Trophoblast cell (in vitro differentiated cells and primary cell): ENCODE data around the gene COBL.
A peak's percentile ranks its signal among the peaks of the same experiment; 100 is the strongest.
"Not testable (repeated sequence)": the region's sequence is repeated elsewhere in the genome, so short reads cannot be mapped to it uniquely, and the experiment has no call there.

Experiments used
- DNase-seq, 2 donors: peaks; one replicate each; pipeline ENCODE4 v3.0.0-alpha.2; 2016
- H2AFZ ChIP-seq: 2 replicates; pipeline ENCODE4 v1.6.1; 2013; ENCODE audit warnings: low read length, moderate library complexity, mild to moderate bottlenecking; ENCODE audit not compliant: insufficient read depth, poor library complexity
- H2AK5ac ChIP-seq: 2 replicates; pipeline ENCODE4 v1.6.1; 2013; ENCODE audit warnings: mild to moderate bottlenecking, low read length
- H2BK120ac ChIP-seq: 2 replicates; pipeline ENCODE4 v1.6.1; 2013; ENCODE audit warnings: low read length, mild to moderate bottlenecking, moderate library complexity; ENCODE audit not compliant: insufficient read depth, poor library complexity
- H2BK12ac ChIP-seq: 2 replicates; pipeline ENCODE4 v1.6.1; 2013; ENCODE audit warnings: mild to moderate bottlenecking, low read length, moderate library complexity
- H2BK5ac ChIP-seq: 2 replicates; pipeline ENCODE4 v1.6.1; 2013; ENCODE audit warnings: low read length, low read depth, moderate library complexity, mild to moderate bottlenecking; ENCODE audit not compliant: poor library complexity
- H3K14ac ChIP-seq: 2 replicates; pipeline ENCODE4 v1.6.1; 2013; ENCODE audit warnings: mild to moderate bottlenecking, low read length
- H3K18ac ChIP-seq: 2 replicates; pipeline ENCODE4 v1.6.1; 2013; ENCODE audit warnings: mild to moderate bottlenecking, low read length
- H3K23ac ChIP-seq: 2 replicates; pipeline ENCODE4 v1.6.1; 2013; ENCODE audit warnings: low read length
- H3K27ac ChIP-seq: 2 replicates; pipeline ENCODE4 v1.5.1; 2013; ENCODE audit warnings: low read depth, mild to moderate bottlenecking, inconsistent platforms, low read length, moderate library complexity
- H3K27me3 ChIP-seq: 2 replicates; pipeline ENCODE4 v1.6.1; 2013; ENCODE audit warnings: inconsistent platforms, mild to moderate bottlenecking, low read length, moderate library complexity; ENCODE audit not compliant: insufficient read depth
- H3K36me3 ChIP-seq, 2 experiments: 1 replicate in 1 of 2; 2 replicates in 1 of 2; pipeline ENCODE4 v1.6.1; 2013; ENCODE audit warnings: low read length in 2 of 2, mild to moderate bottlenecking in 2 of 2, moderate library complexity in 1 of 2; ENCODE audit not compliant: insufficient read depth in 2 of 2, control insufficient read depth in 1 of 2
- H3K4ac ChIP-seq: 2 replicates; pipeline ENCODE4 v1.6.1; 2013; ENCODE audit warnings: low read depth, mild to moderate bottlenecking, low read length, moderate library complexity
- H3K4me1 ChIP-seq, 2 experiments: 1 replicate in 1 of 2; 2 replicates in 1 of 2; pipeline ENCODE4 v1.6.1; 2013; ENCODE audit warnings: low read length in 2 of 2, mild to moderate bottlenecking in 2 of 2, moderate library complexity in 1 of 2; ENCODE audit not compliant: insufficient read depth in 2 of 2, control insufficient read depth in 1 of 2
- H3K4me2 ChIP-seq: 2 replicates; pipeline ENCODE4 v1.6.1; 2013; ENCODE audit warnings: inconsistent platforms, mild to moderate bottlenecking, low read length, moderate library complexity
- H3K4me3 ChIP-seq: 2 replicates; pipeline ENCODE4 v1.5.1; 2013; ENCODE audit warnings: mild to moderate bottlenecking, low read depth, low read length, inconsistent platforms
- H3K79me1 ChIP-seq: one replicate; pipeline ENCODE4 v1.6.1; 2013; ENCODE audit warnings: low read length
- H3K79me2 ChIP-seq: 2 replicates; pipeline ENCODE4 v1.6.1; 2013; ENCODE audit warnings: low read length, mild to moderate bottlenecking; ENCODE audit not compliant: control insufficient read depth, insufficient read depth, poor library complexity
- H3K9ac ChIP-seq: 2 replicates; pipeline ENCODE4 v1.6.1; 2013; ENCODE audit warnings: mild to moderate bottlenecking, low read length
- H3K9me3 ChIP-seq: 2 replicates; pipeline ENCODE4 v1.6.1; 2013; ENCODE audit warnings: low read depth, mild to moderate bottlenecking, control low read depth, inconsistent platforms, low read length; ENCODE audit not compliant: insufficient read depth
- H4K12ac ChIP-seq: 2 replicates; pipeline ENCODE4 v1.6.1; 2013; ENCODE audit warnings: low read depth, mild to moderate bottlenecking, low read length, moderate library complexity
- H4K8ac ChIP-seq: 2 replicates; pipeline ENCODE4 v1.6.1; 2013; ENCODE audit warnings: low read depth, mild to moderate bottlenecking, low read length, moderate library complexity
- H4K91ac ChIP-seq: one replicate; pipeline ENCODE4 v1.6.1; 2013; ENCODE audit warnings: low read depth, mild to moderate bottlenecking, low read length, moderate library complexity
- WGBS: extraction: QIAGEN DNeasy Blood & Tissue Kit; methylation state at CpG from one replicate; pipeline ENCODE4 v1.1.7; 2013; ENCODE audit warnings: missing lambda C conversion rate; ENCODE audit not compliant: insufficient read length, insufficient coverage; ENCODE audit errors: extremely low coverage; 5-methylcytosine and 5-hydroxymethylcytosine counted together

Gene COBL

GRCh38 chr7:51000956-51001355 is 315.7 kb downstream of the COBL start:
- no peak overlapping the region for H3K9ac ChIP-seq
- no peak overlapping the region for H3K4ac ChIP-seq
- H3K79me2 ChIP-seq: no peaks in the 10 kb centered on the region
- no peak overlapping the region for H2BK12ac ChIP-seq
- no peak overlapping the region for H3K14ac ChIP-seq
- peak in 1 of 2 donors; percentile 53 for DNase-seq
- H4K91ac ChIP-seq: no peak overlapping the region
- H3K4me1 ChIP-seq: no peaks in the 10 kb centered on the region
- H2AFZ ChIP-seq: no peak overlapping the region
- H3K23ac ChIP-seq: no peak overlapping the region
- WGBS: no CpG with 5 or more reads among the region's 3 CpGs
- H4K8ac ChIP-seq: no peak overlapping the region
- H3K27me3 ChIP-seq: no peaks in the 10 kb centered on the region
- no peak overlapping the region for H3K4me2 ChIP-seq
- H3K4me3 ChIP-seq: no peak overlapping the region
- no peak overlapping the region for H2AK5ac ChIP-seq
- no peaks in the 10 kb centered on the region for H3K9me3 ChIP-seq
- no peak overlapping the region for H2BK5ac ChIP-seq
- H2BK120ac ChIP-seq: no peak overlapping the region
- no peaks in the 10 kb centered on the region for H3K36me3 ChIP-seq
- no peak overlapping the region for H4K12ac ChIP-seq
- H3K79me1 ChIP-seq: no peaks in the 10 kb centered on the region
- no peak overlapping the region for H3K18ac ChIP-seq
- no peak overlapping the region for H3K27ac ChIP-seq

- H3K4ac ChIP-seq: no peak overlapping the region
- H3K18ac ChIP-seq: no peak overlapping the region
- H2BK5ac ChIP-seq: no peak overlapping the region
- H3K23ac ChIP-seq: no peak overlapping the region
- H2AK5ac ChIP-seq: no peak overlapping the region
- no peaks in the 10 kb centered on the region for H3K27me3 ChIP-seq
- no peaks in the 10 kb centered on the region for H3K79me1 ChIP-seq
- no peaks in the 10 kb centered on the region for H3K4me1 ChIP-seq
- no peak overlapping the region for H2AFZ ChIP-seq
- H2BK12ac ChIP-seq: no peak overlapping the region
- H4K12ac ChIP-seq: no peak overlapping the region
- no peak overlapping the region for H3K4me2 ChIP-seq
- H3K9me3 ChIP-seq: no peaks in the 10 kb centered on the region
- no peak overlapping the region for H3K9ac ChIP-seq
- H4K91ac ChIP-seq: no peak overlapping the region
- H3K4me3 ChIP-seq: no peak overlapping the region
- H3K79me2 ChIP-seq: no peaks in the 10 kb centered on the region
- WGBS: no CpG with 5 or more reads among the region's 5 CpGs
- no peaks in the 10 kb centered on the region for H3K36me3 ChIP-seq
- no peak overlapping the region for H3K14ac ChIP-seq
- H4K8ac ChIP-seq: no peak overlapping the region
- no peak overlapping the region for H3K27ac ChIP-seq
- no peak overlapping the region for H2BK120ac ChIP-seq
- no peak for DNase-seq
Measured at GRCh38 chr7:50994753-50995319, 321.8 kb downstream of the COBL start.

- not testable (repeated sequence) for H3K4me3 ChIP-seq, H2AFZ ChIP-seq, H2BK5ac ChIP-seq, DNase-seq, H4K12ac ChIP-seq, H4K8ac ChIP-seq, H3K36me3 ChIP-seq, H4K91ac ChIP-seq, H3K4ac ChIP-seq, H3K4me2 ChIP-seq, H3K9me3 ChIP-seq, H2BK12ac ChIP-seq, H3K79me1 ChIP-seq, H3K14ac ChIP-seq, H3K27ac ChIP-seq, H3K79me2 ChIP-seq, H3K27me3 ChIP-seq, H3K4me1 ChIP-seq, H3K18ac ChIP-seq, H3K9ac ChIP-seq, H2AK5ac ChIP-seq, H2BK120ac ChIP-seq, H3K23ac ChIP-seq
- no CpG with 5 or more reads among the region's 1 CpG for WGBS
Measured at GRCh38 chr7:50990214-50990613, 326.4 kb downstream of the COBL start.

- no peak overlapping the region for H3K27ac ChIP-seq
- no peaks in the 10 kb centered on the region for H3K36me3 ChIP-seq
- no peaks in the 10 kb centered on the region for H3K27me3 ChIP-seq
- H3K14ac ChIP-seq: no peak overlapping the region
- no CpG with 5 or more reads among the region's 1 CpG for WGBS
- H4K91ac ChIP-seq: no peak overlapping the region
- H3K79me2 ChIP-seq: no peaks in the 10 kb centered on the region
- H2AK5ac ChIP-seq: no peak overlapping the region
- H2BK120ac ChIP-seq: no peak overlapping the region
- H2BK5ac ChIP-seq: no peak overlapping the region
- H4K12ac ChIP-seq: no peak overlapping the region
- no peak overlapping the region for H2AFZ ChIP-seq
- H3K9me3 ChIP-seq: no peaks in the 10 kb centered on the region
- H4K8ac ChIP-seq: no peak overlapping the region
- no peak overlapping the region for H3K18ac ChIP-seq
- H3K4me1 ChIP-seq: no peaks in the 10 kb centered on the region
- H2BK12ac ChIP-seq: no peak overlapping the region
- H3K9ac ChIP-seq: no peak overlapping the region
- no peak overlapping the region for H3K4ac ChIP-seq
- no peaks in the 10 kb centered on the region for H3K79me1 ChIP-seq
- no peak overlapping the region for H3K23ac ChIP-seq
- H3K4me3 ChIP-seq: no peak overlapping the region
- no peak overlapping the region for H3K4me2 ChIP-seq
- no peak for DNase-seq
Measured at GRCh38 chr7:50988988-50989387, 327.6 kb downstream of the COBL start.
